Transverse colon (tissue), 4 donors: ENCODE data around the gene RRAGD. TPM values are rescaled to one million over a fixed set of nuclear protein-coding genes. Genes with fewer than 3 reads are reported as not detected.

Experiments
- DNase-seq: peaks from one replicate; pipeline ENCODE4 v3.0.0-alpha.2; 2019
- H3K27ac ChIP-seq, 4 donors: fragments of 200-600 bp; sonication (generic); 2 replicates each; pipeline ENCODE4 v1.5.1; 2016 to 2018; ENCODE audit warnings: inconsistent platforms in 4 of 4
- H3K27me3 ChIP-seq: fragments of 200-600 bp; sonication (generic); 2 replicates; pipeline ENCODE4 v1.5.1; 2017; ENCODE audit warnings: inconsistent platforms
- H3K36me3 ChIP-seq, 4 donors: fragments of 200-600 bp; sonication (generic); 2 replicates each; pipeline ENCODE4 v1.5.1; 2017 to 2019; ENCODE audit warnings: inconsistent platforms in 4 of 4
- H3K4me1 ChIP-seq, 4 donors: fragments of 200-600 bp; sonication (generic); 2 replicates each; pipeline ENCODE4 v1.5.1; 2017 to 2020; ENCODE audit warnings: inconsistent platforms in 4 of 4
- H3K4me3 ChIP-seq, 4 donors: fragments of 200-600 bp; sonication (generic); 1 replicate in 1 of 4; 2 replicates in 3 of 4; pipeline versions ENCODE4 v1.5.1 to v1.6.1; 2017 to 2019; ENCODE audit warnings: inconsistent platforms in 4 of 4
- H3K9me3 ChIP-seq, 2 donors: fragments of 200-600 bp; sonication (generic); 2 replicates each; pipeline ENCODE4 v1.5.1; 2017 to 2019; ENCODE audit warnings: inconsistent platforms in 2 of 2
- CTCF ChIP-seq, 5 experiments: fragments of 200-600 bp in 3 of 5; fragments of 450-650 bp in 2 of 5; sonication (generic) in 3 of 5; IDR thresholded peaks; 1 replicate in 2 of 5; 2 replicates in 3 of 5; pipeline ENCODE4 v1.5.1; 2016 to 2017; ENCODE audit warnings: antibody characterized with exemption in 5 of 5, inconsistent platforms in 3 of 5, mild to moderate bottlenecking in 2 of 5, moderate library complexity in 1 of 5
- EP300 ChIP-seq: sonication (generic); formaldehyde crosslinking; IDR thresholded peaks from one replicate; pipeline ENCODE4 v1.6.1; 2017; ENCODE audit warnings: antibody characterized with exemption, low read depth
- POLR2A ChIP-seq: fragments of 450-650 bp; IDR thresholded peaks from one replicate; pipeline ENCODE4 v1.6.1; 2016; ENCODE audit warnings: antibody characterized with exemption, mild to moderate bottlenecking, moderate library complexity
- POLR2AphosphoS5 ChIP-seq, 3 donors: sonication (generic); formaldehyde crosslinking; IDR thresholded peaks; one replicate each; pipeline ENCODE4 v1.6.1; 2016; ENCODE audit warnings: antibody characterized with exemption in 3 of 3
- WGBS, 2 donors: methylation state at CpG; one replicate each; pipeline ENCODE4 v1.1.5; 2018; ENCODE audit warnings: low coverage in 1 of 2; 5-methylcytosine and 5-hydroxymethylcytosine counted together
- in situ Hi-C, 4 donors: fragments of 200-750 bp; cut with MboI; loops; one replicate each; pipeline versions ENCODE4 v1.15.0 to v1.15.1; 2017; ENCODE audit warnings: low sequenced_read_pairs in 3 of 4, low pct_ligation_motif_present in 1 of 4, low pct_unique_long_range_greater_than_20kb in 1 of 4
- intact Hi-C: fragments of 100-400 bp; cut with DNase I; formaldehyde crosslinking; loops from one replicate; pipeline ENCODE4 v1.15.1; 2023; ENCODE audit warnings: low total_unique reads
- total RNA-seq, 4 donors: library from RNA; depleted of rRNA; stranded (reverse); fragments of >200 nt; gene quantifications; one replicate each; pipeline ENCODE4 v1.1.0, GENCODE V29; 2016

Gene RRAGD
- total RNA-seq, 4 donors from 2014 or later = 0.80 to 7.0 (median 2.2) TPM

- Histone ChIP-seq H3K27me3 (no peaks in the 10 kb centered on the region), H3K27ac (peak overlapping the region; percentile 96 to 99 (median 99)), H3K36me3 (no peaks in the 10 kb centered on the region), H3K9me3 (no peaks in the 10 kb centered on the region), H3K4me1 (peaks cover 4 to 36% (median 26%) of the 10 kb centered on the region in 4 donors), H3K4me3 (no peak overlapping the region)
- 61 to 77% methylated on average over 2 of the region's 2 CpGs for WGBS, 2 donors
- no peak for DNase-seq
- intact Hi-C loops (no loop called here), in situ Hi-C loops (loop anchor here in 3 of 4 donors (10.0 to 25.0 kb wide), 3 partner anchors 242 to 367 kb away; partner anchors contain the start of genes PNRC1 (in 1 of the 3) and SRSF12 (in 1 of the 3))
- no peak for TF ChIP-seq POLR2A
- no peak for TF ChIP-seq CTCF (IDR thresholded peaks at IDR 0.05)
- no peak for TF ChIP-seq EP300
- no peak for TF ChIP-seq POLR2AphosphoS5 (IDR thresholded peaks at IDR 0.05)
Observed at GRCh38 chr6:89353702-89354392, 58.2 kb downstream of the RRAGD start.

DNA sequence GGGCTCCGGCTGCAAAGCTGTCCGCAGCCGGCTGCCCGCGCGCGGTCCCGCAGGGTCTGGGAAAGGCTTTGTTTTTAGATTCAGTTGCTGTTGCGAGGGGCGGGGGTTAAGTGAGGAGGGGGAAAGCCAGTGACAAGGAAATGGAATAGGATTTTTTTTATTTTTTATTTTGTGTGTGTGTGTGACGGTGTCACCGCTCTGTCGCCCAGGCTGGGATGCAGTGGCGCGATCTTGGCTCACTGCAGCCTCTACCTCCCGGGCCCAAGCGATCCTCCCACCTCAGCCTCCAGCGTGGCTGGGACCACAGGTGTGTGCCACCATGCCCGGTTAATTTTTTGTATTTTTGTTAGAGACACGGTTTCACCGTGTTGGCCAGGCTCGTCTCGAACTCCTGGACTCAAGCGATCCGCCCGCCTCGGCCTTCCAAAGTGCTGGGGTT is 58.9 kb downstream of the RRAGD start:
- intact Hi-C loops = no loop called here
- H3K4me1 ChIP-seq = peaks cover 4 to 44% (median 29%) of the 10 kb centered on the region in 4 donors
- WGBS, 2 donors = 32 to 44% methylated on average over 5 to 27 of the region's 27 CpGs
- H3K36me3 ChIP-seq = no peaks in the 10 kb centered on the region
- H3K4me3 ChIP-seq = peak overlapping the region; percentile 68 to 88 (median 86)
- no peak for TF ChIP-seq POLR2AphosphoS5 (IDR thresholded peaks at IDR 0.05)
- no peak for DNase-seq
- in situ Hi-C loops = loop anchor here in 3 of 4 donors (10.0 to 25.0 kb wide), 3 partner anchors 241 to 366 kb away; partner anchors contain the start of genes PNRC1 (in 1 of the 3) and SRSF12 (in 1 of the 3)
- H3K9me3 ChIP-seq = no peaks in the 10 kb centered on the region
- H3K27me3 ChIP-seq = no peaks in the 10 kb centered on the region
- peak overlapping the region; percentile 96 to 99 (median 99) for H3K27ac ChIP-seq

DNA sequence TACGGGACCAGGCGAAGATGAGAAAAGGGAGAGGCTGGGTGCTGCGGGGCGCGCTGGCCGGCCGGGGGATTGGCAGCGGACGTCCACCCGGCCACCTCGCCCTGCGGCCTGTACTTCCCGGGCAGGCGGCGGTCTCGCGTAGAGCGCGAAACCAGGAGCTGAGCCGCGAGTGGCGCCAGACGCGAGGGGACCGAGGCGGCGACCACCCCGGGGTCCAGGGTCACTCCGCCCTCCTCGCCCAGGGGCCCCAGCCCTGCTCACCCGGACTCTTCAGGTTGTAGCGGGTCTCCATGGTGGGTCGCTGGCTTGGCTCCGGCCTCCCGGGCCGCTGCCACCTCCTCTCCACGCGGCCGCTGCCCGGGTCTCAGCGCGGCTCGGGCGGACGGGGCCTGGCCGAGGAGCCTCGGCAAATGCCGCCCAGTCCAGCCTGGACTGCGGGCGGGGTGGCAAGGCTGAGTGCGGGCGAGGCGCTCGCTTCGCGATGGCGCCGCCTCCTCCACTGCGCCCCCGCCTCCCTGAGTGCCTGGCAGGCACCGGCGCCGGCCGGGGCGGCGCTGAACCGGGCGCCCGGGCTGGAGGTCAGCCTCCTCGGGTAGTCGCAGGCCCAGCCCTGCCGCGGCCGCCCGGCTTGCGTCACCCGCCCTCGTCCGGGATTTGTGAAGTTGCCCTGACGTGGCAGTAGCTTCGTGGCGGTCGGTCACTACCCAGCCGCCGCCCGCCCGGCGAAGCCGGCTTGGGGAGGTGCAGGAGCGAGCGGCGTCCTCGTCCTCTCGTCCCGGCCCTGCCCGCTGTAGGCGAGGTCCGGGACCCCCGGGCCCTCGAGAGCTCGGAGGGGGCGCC is 59.6 kb downstream of the RRAGD start, which contains the start of gene UBE2J1:
UBE2J1 (minus strand) TSS at position 445 of the 840 bp plus-strand sequence; CDS start at position 292, 153 bp downstream.
- no peaks in the 10 kb centered on the region for H3K9me3 ChIP-seq
- H3K4me1 ChIP-seq = peaks cover 4 to 50% (median 29%) of the 10 kb centered on the region in 4 donors
- H3K36me3 ChIP-seq = no peaks in the 10 kb centered on the region
- in situ Hi-C loops = loop anchor here in 3 of 4 donors (10.0 to 25.0 kb wide), 3 partner anchors 240 to 365 kb away; partner anchors contain the start of genes PNRC1 (in 1 of the 3) and SRSF12 (in 1 of the 3)
- peak within 1 kb of the TSS; percentile 68 to 88 (median 86) for H3K4me3 ChIP-seq
- DNase-seq = peak; percentile 96
- intact Hi-C loops = no loop called here
- H3K27me3 ChIP-seq = no peaks in the 10 kb centered on the region
- 1% methylated on average over 52 of the region's 102 CpGs; no CpG with 5 or more reads in 1 of the 2 donors for WGBS, 2 donors
- TF ChIP-seq POLR2AphosphoS5 (IDR thresholded peaks at IDR 0.05) (peak; percentile 69 to 98 (median 94)), POLR2A (peak; percentile 96), CTCF (IDR thresholded peaks at IDR 0.05) (no peak), EP300 (peak; percentile 38)
- H3K27ac ChIP-seq = peak within 1 kb of the TSS; percentile 96 to 99 (median 99)

DNA sequence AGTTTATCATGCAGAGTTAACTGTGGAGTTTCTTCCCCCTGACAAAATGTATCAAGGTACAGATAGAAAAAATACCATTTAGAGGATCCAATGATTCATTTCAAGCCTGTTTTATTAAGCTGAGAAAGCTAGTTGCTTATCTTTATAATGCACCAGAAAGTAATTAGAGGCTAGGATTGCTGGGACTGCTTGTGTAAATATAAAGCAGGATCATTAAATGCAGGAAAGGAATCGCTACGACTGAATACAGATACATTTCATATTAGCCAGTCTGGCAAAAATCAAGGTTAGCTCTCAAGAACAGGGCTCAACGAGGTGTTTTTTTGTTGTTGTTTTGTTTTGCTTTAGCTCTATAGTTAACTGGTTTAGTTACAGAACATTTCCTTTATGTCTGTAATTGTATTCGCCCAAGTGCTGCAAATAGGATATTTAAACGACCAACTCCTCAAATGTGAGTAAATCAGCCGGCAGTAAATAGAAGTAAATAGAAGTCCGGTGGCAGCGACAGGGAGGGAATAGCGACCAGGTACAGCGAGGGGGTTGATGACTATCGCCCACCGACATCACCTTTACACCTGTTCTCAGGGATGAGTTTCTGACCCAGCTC is 60.3 kb downstream of the RRAGD start:
- intact Hi-C loops = no loop called here
- TF ChIP-seq CTCF (IDR thresholded peaks at IDR 0.05) = no peak
- no peak for TF ChIP-seq POLR2AphosphoS5 (IDR thresholded peaks at IDR 0.05)
- TF ChIP-seq EP300 = no peak
- TF ChIP-seq POLR2A = no peak
- in situ Hi-C loops = loop anchor here in 3 of 4 donors (10.0 to 25.0 kb wide), 3 partner anchors 239 to 364 kb away; partner anchors contain the start of genes PNRC1 (in 1 of the 3) and SRSF12 (in 1 of the 3)
- WGBS, 2 donors = 0% methylated on average over 12 of the region's 12 CpGs
- Histone ChIP-seq H3K27me3 (no peaks in the 10 kb centered on the region), H3K27ac (peak overlapping the region; percentile 96 to 99 (median 99)), H3K9me3 (no peaks in the 10 kb centered on the region), H3K4me1 (peaks cover 4 to 57% (median 29%) of the 10 kb centered on the region in 4 donors), H3K36me3 (no peaks in the 10 kb centered on the region), H3K4me3 (peak overlapping the region; percentile 68 to 88 (median 86))
- no peak for DNase-seq
